ENCODE results near the gene TEFM. TPM values are rescaled to one million over a fixed set of nuclear protein-coding genes. Genes with fewer than 3 reads are reported as not detected.
"Not testable (repeated sequence)": the region's sequence is repeated elsewhere in the genome, so short reads cannot be mapped to it uniquely, and the experiment has no call there.

Gene TEFM
- total and polyA plus RNA-seq, 5 donors from 2014 or later: 10.0 to 21.7 (median 19.3) TPM

DNA sequence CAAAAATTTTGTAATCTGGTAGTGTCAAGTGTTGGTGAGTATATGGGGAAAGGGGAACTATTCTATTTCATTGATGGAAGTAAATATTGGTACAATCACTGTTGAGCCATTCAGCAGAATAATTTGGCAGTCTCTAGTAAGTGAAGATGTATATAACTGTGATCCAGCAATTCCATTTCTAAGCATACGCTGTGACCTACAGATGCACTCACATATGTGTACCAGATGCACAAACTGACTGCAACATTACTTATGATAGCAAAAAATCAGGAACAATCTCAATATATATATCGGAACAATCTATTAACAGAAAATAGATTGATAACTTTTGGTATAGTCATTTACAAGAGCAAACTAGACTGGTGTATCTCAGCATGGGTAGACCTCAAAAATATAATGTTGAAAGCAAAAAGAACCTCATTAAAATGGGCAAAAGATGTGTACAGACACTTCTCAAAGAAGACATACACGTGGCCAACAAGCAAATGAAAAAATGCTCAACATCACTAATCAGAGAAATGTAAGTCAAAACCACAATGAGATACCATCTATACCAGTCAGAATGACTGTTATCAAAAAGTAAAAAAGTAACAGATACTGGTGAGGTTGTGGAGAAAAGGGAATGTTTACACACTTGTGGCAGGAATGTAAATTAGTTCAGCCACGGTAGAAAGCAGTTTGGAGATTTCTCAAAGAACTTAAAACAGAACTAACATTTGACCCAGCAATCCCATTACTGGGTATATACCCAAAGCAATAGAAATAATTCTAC, 36.5 kb upstream of the TEFM start:
- DNase-seq (no peak), ATAC-seq (ENCODE audit: low read depth in 2 of 2) (no peak)
- no peak overlapping the region for H3K4me3 ChIP-seq (ENCODE audit: low read depth, low read length)
- Mint-ChIP-seq H3K9me3 (peaks cover 0 to under 1% (median 0%) of the 10 kb centered on the region in 7 donors), H3K27me3 (no peaks in the 10 kb centered on the region), H3K27ac (no peak overlapping the region), H3K4me3 (no peak overlapping the region), H3K4me1 (peaks cover 3 to 10% (median 9%) of the 10 kb centered on the region in 4 donors), H3K36me3 (no peaks in the 10 kb centered on the region)
- H3K9me3 ChIP-seq (ENCODE audit: control insufficient read depth in 2 of 2, low read length in 2 of 2): no peaks in the 10 kb centered on the region
- no peaks in the 10 kb centered on the region for H3K36me3 ChIP-seq (ENCODE audit: control insufficient read depth, insufficient read depth, low read length)
- H3K27me3 ChIP-seq (ENCODE audit: control insufficient read depth, insufficient read depth, low read length): no peaks in the 10 kb centered on the region
- no peak overlapping the region for H3K27ac ChIP-seq (ENCODE audit: insufficient read depth, low read length, poor library complexity, severe bottlenecking)
- H3K4me1 ChIP-seq (ENCODE audit: control insufficient read depth, insufficient read depth, low read length, poor library complexity, severe bottlenecking): peaks cover 10% of the 10 kb centered on the region

DNA sequence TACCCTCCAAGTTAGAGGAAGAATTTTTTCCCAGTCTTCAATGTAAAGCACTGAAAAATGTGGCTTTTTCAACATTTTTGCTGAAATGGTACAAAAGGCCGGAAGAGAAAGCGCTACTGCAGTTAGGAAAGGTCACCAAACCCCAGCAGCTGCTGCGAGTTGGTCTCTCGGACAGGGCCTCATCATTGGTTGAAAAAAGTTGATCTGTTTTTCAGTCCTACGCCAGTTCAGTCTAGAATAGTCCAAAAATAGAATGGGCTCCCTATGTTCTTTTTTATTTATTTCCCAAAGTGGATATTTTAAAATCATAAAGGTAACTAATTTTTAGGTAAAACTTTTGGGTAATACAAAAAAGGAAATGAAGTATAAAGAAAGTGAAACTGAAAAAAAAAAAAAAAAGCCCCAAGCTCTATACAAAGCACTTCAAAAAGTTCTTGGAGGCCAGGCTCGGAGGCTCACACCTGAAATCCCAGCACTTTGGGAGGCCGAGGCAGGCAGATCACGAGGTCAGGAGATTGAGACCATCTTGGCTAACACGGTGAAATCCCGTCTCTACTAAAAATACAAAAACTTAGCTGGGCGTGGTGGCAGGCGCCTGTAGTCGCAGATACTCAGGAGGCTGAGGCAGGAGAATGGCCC, 33.1 kb upstream of the TEFM start:
- Histone ChIP-seq H3K27me3 (ENCODE audit: control insufficient read depth, insufficient read depth, low read length) (no peaks in the 10 kb centered on the region), H3K9me3 (ENCODE audit: control insufficient read depth in 2 of 2, low read length in 2 of 2) (no peaks in the 10 kb centered on the region), H3K36me3 (ENCODE audit: control insufficient read depth, insufficient read depth, low read length) (no peaks in the 10 kb centered on the region), H3K27ac (ENCODE audit: insufficient read depth, low read length, poor library complexity, severe bottlenecking) (peak overlapping the region; percentile 51), H3K4me1 (ENCODE audit: control insufficient read depth, insufficient read depth, low read length, poor library complexity, severe bottlenecking) (peaks cover 10% of the 10 kb centered on the region), H3K4me3 (ENCODE audit: low read depth, low read length) (peak overlapping the region; percentile 79)
- Mint-ChIP-seq H3K27ac (peak overlapping the region; percentile 89 to 95 (median 89)), H3K4me3 (peak overlapping the region; percentile 25 to 86 (median 77)), H3K4me1 (peaks cover 3 to 14% (median 11%) of the 10 kb centered on the region in 4 donors), H3K36me3 (no peaks in the 10 kb centered on the region), H3K9me3 (peaks cover 0 to 3% (median 0%) of the 10 kb centered on the region in 7 donors), H3K27me3 (no peaks in the 10 kb centered on the region)
- no peak for ATAC-seq (ENCODE audit: low read depth in 2 of 2)
- DNase-seq: peak in 2 of 3 donors; percentile 22 to 69

DNA sequence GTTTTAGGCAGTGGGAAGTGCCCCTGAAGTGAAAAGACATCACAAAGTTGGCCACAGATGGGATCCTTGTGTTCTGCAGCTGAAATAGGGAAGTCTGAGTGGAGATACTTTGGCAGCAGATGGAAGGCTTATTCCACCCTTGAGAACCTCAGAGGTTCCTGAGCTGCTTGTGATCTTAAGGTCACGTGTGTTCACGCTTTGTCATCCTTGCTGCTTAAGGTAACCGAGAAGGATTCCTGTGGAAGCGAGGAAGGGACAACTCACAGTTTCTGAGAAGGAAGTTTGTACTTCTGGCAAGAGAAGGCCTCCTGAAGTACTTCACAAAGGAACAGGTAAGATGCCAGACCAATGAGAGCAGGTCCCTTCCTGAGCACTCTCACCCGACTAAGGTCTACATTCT, 27.9 kb upstream of the TEFM start:
- peaks cover 21% of the 10 kb centered on the region for H3K27me3 Mint-ChIP-seq
- DNase-seq: no peak

DNA sequence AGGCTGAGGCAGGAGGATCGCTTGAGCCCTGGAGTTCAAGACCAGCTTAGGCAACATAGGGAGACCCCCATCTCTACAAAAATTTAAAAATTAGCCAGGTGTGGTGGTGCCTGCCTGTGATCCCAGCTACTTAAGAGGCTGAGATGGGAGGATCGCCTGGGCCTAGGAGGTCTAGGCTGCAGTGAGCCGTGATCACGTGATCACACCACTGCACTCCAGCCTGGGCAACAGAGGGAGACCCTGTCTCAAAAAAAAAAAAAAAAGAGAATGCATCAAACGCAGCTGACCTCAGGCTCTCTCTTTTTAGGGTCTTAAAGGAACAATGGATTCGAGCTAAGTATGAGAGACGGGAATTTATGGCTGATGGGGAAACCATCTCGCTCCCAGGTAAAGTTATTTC, 25.5 kb upstream of the TEFM start:
- not testable (repeated sequence) for H3K36me3 ChIP-seq (ENCODE audit: control insufficient read depth, insufficient read depth, low read length); ATAC-seq (ENCODE audit: low read depth in 2 of 2); DNase-seq; H3K27ac ChIP-seq (ENCODE audit: insufficient read depth, low read length, poor library complexity, severe bottlenecking); H3K4me1 ChIP-seq (ENCODE audit: control insufficient read depth, insufficient read depth, low read length, poor library complexity, severe bottlenecking); H3K9me3 Mint-ChIP-seq; H3K9me3 ChIP-seq (ENCODE audit: control insufficient read depth in 2 of 2, low read length in 2 of 2); H3K4me3 ChIP-seq (ENCODE audit: low read depth, low read length); H3K27ac Mint-ChIP-seq; H3K4me3 Mint-ChIP-seq; H3K27me3 ChIP-seq (ENCODE audit: control insufficient read depth, insufficient read depth, low read length); H3K4me1 Mint-ChIP-seq; H3K36me3 Mint-ChIP-seq
- peaks cover 24% of the 10 kb centered on the region for H3K27me3 Mint-ChIP-seq

More for the DNA sequence above, 27.9 kb upstream of the TEFM start:
- H3K4me3 Mint-ChIP-seq: no peak overlapping the region
- H3K27ac ChIP-seq (ENCODE audit: insufficient read depth, low read length, poor library complexity, severe bottlenecking): no peak overlapping the region
- H3K4me3 ChIP-seq (ENCODE audit: low read depth, low read length): no peak overlapping the region
- H3K36me3 ChIP-seq (ENCODE audit: control insufficient read depth, insufficient read depth, low read length): no peaks in the 10 kb centered on the region
- peaks cover 1 to 8% (median 4%) of the 10 kb centered on the region in 4 donors for H3K4me1 Mint-ChIP-seq
- no peak for ATAC-seq (ENCODE audit: low read depth in 2 of 2)
- H3K9me3 ChIP-seq (ENCODE audit: control insufficient read depth in 2 of 2, low read length in 2 of 2): no peaks in the 10 kb centered on the region
- H3K9me3 Mint-ChIP-seq: peaks cover 0 to 3% (median 0%) of the 10 kb centered on the region in 7 donors
- no peaks in the 10 kb centered on the region for H3K36me3 Mint-ChIP-seq
- H3K27me3 ChIP-seq (ENCODE audit: control insufficient read depth, insufficient read depth, low read length): no peaks in the 10 kb centered on the region
- H3K27ac Mint-ChIP-seq: no peak overlapping the region
- peaks cover 5% of the 10 kb centered on the region for H3K4me1 ChIP-seq (ENCODE audit: control insufficient read depth, insufficient read depth, low read length, poor library complexity, severe bottlenecking)

DNA sequence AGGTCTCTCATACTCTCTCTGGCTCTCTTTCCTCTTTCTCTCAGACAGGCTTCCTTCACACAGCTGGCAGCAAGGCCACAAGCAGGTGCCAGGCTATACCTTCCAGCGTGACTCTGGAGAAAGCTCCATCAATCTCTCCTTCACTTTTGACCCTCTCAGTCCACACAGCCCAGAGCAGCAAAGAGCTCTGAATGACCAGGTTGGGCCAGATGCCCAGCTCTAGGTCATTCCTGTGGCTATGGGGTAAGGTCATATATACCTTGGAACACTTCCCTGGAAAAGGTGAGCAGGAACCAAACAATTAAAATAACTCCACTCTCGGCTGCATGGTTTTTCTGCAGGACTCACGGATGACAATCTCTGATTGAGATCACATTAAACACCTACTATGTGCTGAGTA, 24.5 kb upstream of the TEFM start:
- Mint-ChIP-seq H3K36me3 (no peaks in the 10 kb centered on the region), H3K27me3 (peaks cover 34% of the 10 kb centered on the region), H3K4me3 (no peak overlapping the region), H3K4me1 (no peaks in the 10 kb centered on the region), H3K27ac (no peak overlapping the region), H3K9me3 (peaks cover 0 to 1% (median 0%) of the 10 kb centered on the region in 7 donors)
- H3K9me3 ChIP-seq (ENCODE audit: control insufficient read depth in 2 of 2, low read length in 2 of 2): no peaks in the 10 kb centered on the region
- no peak for DNase-seq
- no peaks in the 10 kb centered on the region for H3K36me3 ChIP-seq (ENCODE audit: control insufficient read depth, insufficient read depth, low read length)
- H3K27me3 ChIP-seq (ENCODE audit: control insufficient read depth, insufficient read depth, low read length): no peaks in the 10 kb centered on the region
- no peaks in the 10 kb centered on the region for H3K4me1 ChIP-seq (ENCODE audit: control insufficient read depth, insufficient read depth, low read length, poor library complexity, severe bottlenecking)
- H3K27ac ChIP-seq (ENCODE audit: insufficient read depth, low read length, poor library complexity, severe bottlenecking): no peak overlapping the region
- H3K4me3 ChIP-seq (ENCODE audit: low read depth, low read length): no peak overlapping the region
- ATAC-seq (ENCODE audit: low read depth in 2 of 2): no peak

DNA sequence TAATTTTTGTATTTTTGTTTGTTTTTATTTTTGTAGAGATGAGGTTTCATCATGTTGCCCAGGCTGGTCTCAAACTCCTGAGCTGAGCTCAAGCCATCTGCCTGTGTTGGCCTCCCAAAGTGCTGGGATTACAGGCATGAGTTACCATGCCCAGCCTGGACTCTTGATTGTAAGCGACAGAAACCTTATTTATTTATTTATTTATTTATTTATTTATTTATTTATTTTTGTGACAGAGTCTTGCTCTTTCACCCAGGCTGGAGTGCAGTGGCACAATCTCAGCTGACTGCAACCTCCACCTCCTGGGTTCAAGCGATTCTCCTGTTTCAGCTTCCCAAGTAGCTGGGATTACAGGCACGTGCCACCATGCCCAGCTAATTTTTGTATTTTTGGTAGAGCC, 23.8 kb upstream of the TEFM start:
- peaks cover 39% of the 10 kb centered on the region for H3K27me3 Mint-ChIP-seq
- H3K4me3 ChIP-seq (ENCODE audit: low read depth, low read length); H3K4me1 ChIP-seq (ENCODE audit: control insufficient read depth, insufficient read depth, low read length, poor library complexity, severe bottlenecking); ATAC-seq (ENCODE audit: low read depth in 2 of 2); H3K4me1 Mint-ChIP-seq; H3K27me3 ChIP-seq (ENCODE audit: control insufficient read depth, insufficient read depth, low read length); H3K36me3 Mint-ChIP-seq; H3K27ac ChIP-seq (ENCODE audit: insufficient read depth, low read length, poor library complexity, severe bottlenecking); DNase-seq; H3K9me3 Mint-ChIP-seq; H3K9me3 ChIP-seq (ENCODE audit: control insufficient read depth in 2 of 2, low read length in 2 of 2); H3K27ac Mint-ChIP-seq; H3K4me3 Mint-ChIP-seq; H3K36me3 ChIP-seq (ENCODE audit: control insufficient read depth, insufficient read depth, low read length): not testable (repeated sequence)

DNA sequence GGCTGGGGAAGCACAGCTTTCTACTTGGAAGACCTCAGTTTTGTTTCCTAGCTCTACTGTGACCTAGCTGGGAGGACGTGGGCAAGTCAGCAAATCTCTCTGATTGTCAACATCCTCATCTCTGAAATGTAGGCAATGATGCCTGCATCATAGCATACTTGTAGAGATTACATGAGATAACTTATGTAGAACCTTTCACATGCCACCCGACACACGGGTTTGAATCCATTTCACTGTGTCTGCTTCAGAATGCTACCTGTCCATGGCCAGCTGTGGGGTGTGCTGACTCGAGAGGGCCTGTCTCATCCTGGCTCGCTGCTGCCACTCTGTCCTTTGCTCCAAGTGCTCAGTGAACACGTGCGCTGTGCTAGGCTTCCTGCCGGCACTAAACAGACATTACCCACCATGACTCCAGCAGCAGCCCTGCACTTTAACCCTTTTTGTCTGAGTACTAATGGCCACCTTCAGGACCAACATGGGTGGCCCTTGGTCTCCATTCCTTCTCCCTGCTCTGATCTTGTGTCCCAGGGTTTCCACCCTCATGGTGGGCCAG, 23.1 kb upstream of the TEFM start:
- Histone ChIP-seq H3K4me1 (ENCODE audit: control insufficient read depth, insufficient read depth, low read length, poor library complexity, severe bottlenecking) (no peaks in the 10 kb centered on the region), H3K9me3 (ENCODE audit: control insufficient read depth in 2 of 2, low read length in 2 of 2) (no peaks in the 10 kb centered on the region), H3K4me3 (ENCODE audit: low read depth, low read length) (no peak overlapping the region), H3K27me3 (ENCODE audit: control insufficient read depth, insufficient read depth, low read length) (peaks cover 4% of the 10 kb centered on the region), H3K36me3 (ENCODE audit: control insufficient read depth, insufficient read depth, low read length) (no peaks in the 10 kb centered on the region), H3K27ac (ENCODE audit: insufficient read depth, low read length, poor library complexity, severe bottlenecking) (no peak overlapping the region)
- H3K27ac Mint-ChIP-seq: no peak overlapping the region
- H3K36me3 Mint-ChIP-seq: no peaks in the 10 kb centered on the region
- no peak for DNase-seq
- peaks cover 46% of the 10 kb centered on the region for H3K27me3 Mint-ChIP-seq
- no peak overlapping the region for H3K4me3 Mint-ChIP-seq
- peaks cover 0 to 2% (median 0%) of the 10 kb centered on the region in 4 donors for H3K4me1 Mint-ChIP-seq
- ATAC-seq (ENCODE audit: low read depth in 2 of 2): no peak
- no peaks in the 10 kb centered on the region for H3K9me3 Mint-ChIP-seq
